Astrocyte of the spinal cord (primary cell): ENCODE data around the gene FRMD4B.

Source experiments
- DNase-seq: peaks from one replicate; pipeline ENCODE4 v3.0.0; 2011; ENCODE audit warnings: low read depth, low spot score
- H3K4me3 ChIP-seq: 2 replicates; pipeline ENCODE4 v1.5.1; 2011; ENCODE audit warnings: low read depth, mild to moderate bottlenecking, low read length, moderate library complexity
- CTCF ChIP-seq: IDR thresholded peaks from 2 replicates; pipeline ENCODE4 v1.5.1; 2012; ENCODE audit warnings: low read depth, mild to moderate bottlenecking, low read length, inconsistent platforms
- in situ Hi-C: cut with HindIII; loops from 2 replicates; pipeline ENCODE4 v1.10.0; 2017; ENCODE audit warnings: low sequenced_read_pairs

Gene FRMD4B

GRCh38 chr3:69129531-69129930 lies 256.4 kb downstream of the FRMD4B start:
- TF ChIP-seq CTCF, result no peak
- no peak overlapping the region for H3K4me3 ChIP-seq
- in situ Hi-C loops, result no loop called here
- DNase-seq, result no peak

GRCh38 chr3:69128509-69128908 lies 257.4 kb downstream of the FRMD4B start:
- no peak for DNase-seq
- no peak overlapping the region for H3K4me3 ChIP-seq
- no peak for TF ChIP-seq CTCF
- in situ Hi-C loops, result no loop called here

GRCh38 chr3:69126999-69127398 lies 258.9 kb downstream of the FRMD4B start:
- in situ Hi-C loops, result no loop called here
- TF ChIP-seq CTCF, result no peak
- DNase-seq, result no peak
- H3K4me3 ChIP-seq, result no peak overlapping the region

GRCh38 chr3:69126216-69126615 lies 259.7 kb downstream of the FRMD4B start:
- in situ Hi-C loops, result no loop called here
- TF ChIP-seq CTCF, result no peak
- no peak for DNase-seq
- H3K4me3 ChIP-seq, result no peak overlapping the region

- no peak for TF ChIP-seq CTCF
- H3K4me3 ChIP-seq, result no peak within 1 kb of the TSS
- in situ Hi-C loops, result no loop called here
- no peak for DNase-seq
These were observed 263.5 kb downstream of the FRMD4B start, which contains the start of gene LMOD3 for GRCh38 chr3:69122403-69122802. TSS of gene LMOD3 (minus strand) at chr3:69122595. CDS start at chr3:69122386, 209 bp downstream.

- H3K4me3 ChIP-seq, result no peak overlapping the region
- no peak for DNase-seq
- in situ Hi-C loops, result no loop called here
- TF ChIP-seq CTCF, result no peak
These were observed 263.9 kb downstream of the FRMD4B start for GRCh38 chr3:69121950-69122349.

- no peak for TF ChIP-seq CTCF
- in situ Hi-C loops, result no loop called here
- no peak overlapping the region for H3K4me3 ChIP-seq
- no peak for DNase-seq
These were observed 264.4 kb downstream of the FRMD4B start for GRCh38 chr3:69121513-69121912.
